Activated CD4-positive, CD25-positive, alpha-beta regulatory T cell treated with anti-CD3 and anti-CD28 coated beads, Interleukin-2, amount 50 U/mL, for 16 hours (primary cell): Measurements from ENCODE around the gene DCAF6.
"Not testable (repeated sequence)": the region's sequence is repeated elsewhere in the genome, so short reads cannot be mapped to it uniquely, and the experiment has no call there.

Experiments
- DNase-seq: peaks from one replicate; pipeline ENCODE4 v3.0.0-alpha.2; 2020; ENCODE audit warnings: low read depth, low spot score

DCAF6 gene

GRCh38 chr1:167923324-167924056 lies 13.0 kb upstream of the DCAF6 start:
- DNase-seq: no peak

DNA sequence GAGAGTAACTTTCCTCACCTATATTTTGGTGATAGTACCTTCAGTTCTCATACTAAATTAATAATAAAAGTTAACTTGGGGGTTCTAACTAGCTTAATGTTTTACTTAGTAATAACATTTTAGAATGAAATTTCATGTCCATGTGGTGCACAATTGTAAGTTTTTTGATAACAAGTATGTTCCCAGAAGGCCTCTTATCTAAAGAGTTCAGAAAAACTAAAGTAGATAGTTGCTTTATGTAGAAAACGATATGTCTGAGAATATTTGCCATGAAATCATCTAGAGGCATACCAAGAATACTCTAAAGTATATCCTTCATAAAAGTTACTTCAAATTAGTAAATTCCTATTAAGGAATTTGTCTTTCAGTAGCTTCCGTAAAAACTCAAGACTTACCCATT lies 12.4 kb upstream of the DCAF6 start:
- no peak for DNase-seq

GRCh38 chr1:167924543-167925231 lies 11.8 kb upstream of the DCAF6 start:
- no peak for DNase-seq

GRCh38 chr1:167926486-167926997 lies 9.9 kb upstream of the DCAF6 start:
- no peak for DNase-seq

GRCh38 chr1:167927046-167927754 lies 9.3 kb upstream of the DCAF6 start:
- no peak for DNase-seq

GRCh38 chr1:167928457-167928852 lies 8.0 kb upstream of the DCAF6 start:
- DNase-seq: no peak

- not testable (repeated sequence) for DNase-seq
Measured at GRCh38 chr1:167928919-167929318, 7.6 kb upstream of the DCAF6 start.

DNA sequence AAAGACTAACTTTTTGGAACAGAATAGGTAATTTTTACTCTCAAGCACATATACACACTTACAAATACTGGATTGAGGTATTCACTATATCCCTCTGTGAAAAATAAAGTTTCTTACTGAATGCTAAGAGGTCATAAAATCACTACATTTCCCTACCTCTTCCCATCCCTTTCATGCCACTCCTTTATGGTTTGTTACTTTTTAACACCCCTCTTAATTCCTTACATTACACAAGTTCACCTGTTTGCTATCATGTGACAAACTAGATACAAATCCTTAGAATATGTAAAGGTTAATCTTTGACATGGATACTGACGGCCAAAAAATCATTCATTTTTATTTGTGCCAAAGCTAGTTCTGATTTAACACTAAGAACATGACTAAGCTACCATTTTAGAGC lies 6.8 kb upstream of the DCAF6 start:
- no peak for DNase-seq

DNA sequence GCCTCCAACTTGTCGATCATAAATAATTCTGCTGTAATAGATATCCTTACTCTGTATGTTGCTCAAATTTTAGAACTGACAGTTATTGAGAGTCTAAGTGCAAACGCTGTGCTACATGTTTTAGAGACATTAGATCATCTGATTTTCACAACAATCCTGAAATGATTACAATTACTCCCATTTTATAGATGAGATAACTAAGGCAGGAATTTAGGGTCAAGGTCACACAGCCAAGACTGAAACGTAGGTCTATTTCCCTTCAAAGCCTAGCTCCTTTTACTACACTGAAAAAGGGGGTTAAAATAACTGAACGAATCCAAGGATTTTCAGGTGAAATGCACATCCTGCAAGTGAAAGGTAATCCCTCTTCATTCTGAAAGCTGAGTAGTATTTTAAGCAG lies 2.7 kb upstream of the DCAF6 start:
- DNase-seq: no peak

GRCh38 chr1:167934426-167935215 lies 1.9 kb upstream of the DCAF6 start:
- DNase-seq: no peak

DNA sequence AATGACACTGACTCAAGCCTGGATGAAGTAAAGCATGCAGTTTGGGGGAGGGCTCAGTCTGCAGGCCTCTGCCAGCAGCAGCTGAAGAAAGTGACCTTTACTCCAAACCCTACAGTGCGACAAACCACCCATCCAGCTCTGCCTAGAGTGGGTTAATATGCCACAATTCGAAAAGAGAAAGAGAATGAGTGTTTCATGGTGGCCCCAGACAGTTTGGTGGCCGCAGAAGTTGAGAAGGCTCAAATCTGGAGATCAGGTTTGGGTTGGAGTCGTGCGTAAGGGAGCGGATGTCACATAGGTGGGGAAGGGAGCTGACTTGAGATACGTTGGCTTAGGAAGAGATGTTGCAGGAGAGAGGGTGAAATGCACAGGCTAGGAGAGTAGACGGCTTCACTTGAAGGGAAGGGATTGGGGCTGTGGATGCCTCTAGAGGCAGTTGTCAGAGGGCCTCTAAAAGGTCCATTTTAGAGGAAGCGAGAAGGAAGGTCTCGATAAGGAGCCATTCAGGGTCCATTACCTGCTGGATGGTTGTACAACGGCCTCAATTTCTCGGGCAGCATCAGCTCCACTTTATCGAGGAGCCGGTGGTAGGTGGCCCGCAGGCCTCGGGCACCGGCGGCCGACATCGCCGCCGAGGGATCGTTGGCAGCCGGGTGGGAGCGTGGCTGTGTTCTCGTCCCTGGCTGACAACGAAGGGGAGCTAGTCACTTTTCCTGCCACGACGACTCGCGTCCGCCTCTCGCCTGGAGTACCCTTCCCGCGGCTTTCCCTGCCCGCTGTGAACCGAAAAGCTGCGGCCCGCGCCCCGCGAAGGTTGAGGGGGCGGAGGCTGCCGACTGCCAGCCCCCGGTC lies 1.0 kb upstream of the DCAF6 start:
- peak; percentile 2 for DNase-seq

GRCh38 chr1:167936930-167937708 lies 636 bp downstream of the DCAF6 start, which contains the start of gene MPC2:
MPC2 (minus strand) TSS chr1:167937072; CDS start chr1:167935841, 1,231 bp downstream.
- no peak for DNase-seq

- DNase-seq: no peak
Measured at GRCh38 chr1:167937709-167938010, 1.2 kb downstream of the DCAF6 start.

- DNase-seq: no peak
Measured at GRCh38 chr1:167938080-167938636, 1.7 kb downstream of the DCAF6 start.

DNA sequence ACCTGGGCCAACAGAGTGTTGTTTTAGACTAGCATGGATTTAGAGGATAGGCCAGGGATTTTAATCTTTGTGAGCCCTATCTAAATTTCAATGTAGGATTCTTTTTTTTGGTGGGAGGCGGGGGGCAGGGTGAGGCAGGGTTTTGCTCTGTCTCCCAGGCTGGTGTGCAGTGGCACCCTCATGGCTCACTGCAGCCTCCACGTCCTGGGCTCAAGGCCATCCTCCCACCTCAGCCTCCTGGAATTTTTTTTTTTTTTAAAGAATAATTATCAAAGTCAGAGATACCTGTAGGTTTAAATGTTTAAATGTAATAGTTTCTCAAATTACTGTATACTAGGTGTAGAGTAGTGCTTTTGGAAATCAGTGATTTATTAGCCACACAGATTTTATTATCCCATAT lies 3.8 kb downstream of the DCAF6 start:
- DNase-seq: no peak

GRCh38 chr1:167943541-167943940 lies 7.1 kb downstream of the DCAF6 start:
- DNase-seq: no peak

- no peak for DNase-seq
Measured at GRCh38 chr1:167947733-167948132, 11.2 kb downstream of the DCAF6 start.

- no peak for DNase-seq
Measured at GRCh38 chr1:167949785-167950184, 13.3 kb downstream of the DCAF6 start.

DNA sequence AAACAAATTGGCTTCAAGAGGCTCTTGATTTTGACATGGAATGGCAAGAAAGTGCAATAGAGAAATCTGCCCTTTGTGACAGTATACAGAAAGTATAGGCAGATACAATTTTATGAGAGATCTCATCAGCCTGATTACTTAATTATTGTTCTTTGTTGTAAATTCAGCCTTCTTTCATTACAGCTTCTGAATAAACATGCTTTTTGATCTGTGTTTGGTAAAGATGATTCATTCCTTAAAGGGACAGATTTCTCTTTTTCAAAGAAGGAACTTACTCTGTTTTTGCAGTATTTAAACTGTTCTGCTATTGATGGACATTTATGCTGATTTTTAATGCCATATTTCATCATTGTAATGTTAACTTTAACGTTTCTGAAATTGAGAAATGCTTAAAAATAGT lies 14.1 kb downstream of the DCAF6 start:
- no peak for DNase-seq

DNA sequence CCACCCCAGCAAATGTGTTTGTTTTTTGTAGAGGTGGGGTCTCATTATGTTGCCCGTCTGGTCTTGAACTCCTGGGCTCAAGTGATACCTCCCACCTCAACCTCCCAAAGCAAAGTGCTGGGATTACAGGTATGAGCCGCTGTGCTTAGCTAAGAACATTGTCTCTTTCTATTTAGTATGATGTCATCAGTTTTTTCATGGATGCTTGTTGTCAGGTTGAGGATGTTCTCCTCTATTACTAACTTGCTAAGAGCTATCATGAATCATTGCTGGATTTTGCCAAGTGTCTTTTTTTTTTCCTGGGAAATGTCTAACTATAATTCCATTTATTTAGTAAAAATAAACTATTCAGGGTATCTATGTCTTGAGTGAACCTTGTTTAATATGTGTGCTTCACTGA lies 19.4 kb downstream of the DCAF6 start:
- DNase-seq: no peak
